ENCODE data around the gene PHF19. TPM values are rescaled to one million over a fixed set of nuclear protein-coding genes. Genes with fewer than 3 reads are reported as not detected.
A peak's percentile ranks its signal among the peaks of the same experiment; 100 is the strongest.

Gene PHF19
- polyA plus RNA-seq, 1 donor from 2014 or later, result 4.9 TPM

- Histone ChIP-seq H3K9me2 (ENCODE audit: insufficient read depth, low read length) (no peaks in the 10 kb centered on the region), H3K9ac (ENCODE audit: low read length) (no peak overlapping the region), H3K27ac (ENCODE audit: low read length) (no peak overlapping the region), H4K20me1 (ENCODE audit: insufficient read depth) (no peaks in the 10 kb centered on the region), H3F3A (ENCODE audit: insufficient read depth, low read length, poor library complexity, severe bottlenecking) (no peaks in the 10 kb centered on the region), H3K27me3 (ENCODE audit: insufficient read depth, low read depth, low read length) (no peaks in the 10 kb centered on the region), H3K9me3 (ENCODE audit: low read length) (no peaks in the 10 kb centered on the region), H3K79me2 (replicated peaks; ENCODE audit: insufficient read depth, low read length) (no peaks in the 10 kb centered on the region), H3K4me2 (ENCODE audit: low read length) (no peak overlapping the region), H3K4me3 (ENCODE audit: low read length) (peak overlapping the region; percentile 61), H2AFZ (ENCODE audit: low read depth, low read length) (no peak overlapping the region), H3K36me3 (ENCODE audit: insufficient read depth, low read length) (no peaks in the 10 kb centered on the region)
- no peak for TF ChIP-seq CTCF (IDR thresholded peaks at IDR 0.05; ENCODE audit: poor library complexity, severe bottlenecking)
- TF ChIP-seq TAF1 (IDR thresholded peaks at IDR 0.05; ENCODE audit: low read depth), result no peak
- no peak for TF ChIP-seq REST (IDR thresholded peaks at IDR 0.05; ENCODE audit: borderline replicate concordance)
- no peak for TF ChIP-seq EZH2 (IDR thresholded peaks at IDR 0.05; ENCODE audit: borderline replicate concordance, insufficient read depth, low read length, poor library complexity, severe bottlenecking)
- TF ChIP-seq MXI1 (conservative IDR thresholded peaks at IDR 0.05; ENCODE audit: poor library complexity, severe bottlenecking), result no peak
- no peak for TF ChIP-seq EP300 (conservative IDR thresholded peaks at IDR 0.05; ENCODE audit: poor library complexity, severe bottlenecking)
- TF ChIP-seq POLR2AphosphoS5 (IDR thresholded peaks at IDR 0.05), result no peak
- TF ChIP-seq RAD21 (conservative IDR thresholded peaks at IDR 0.05), result no peak
- no peak for TF ChIP-seq SMC3 (conservative IDR thresholded peaks at IDR 0.05; ENCODE audit: poor library complexity)
Observed at GRCh38 chr9:120867676-120868338, 9.2 kb downstream of the PHF19 start.

GRCh38 chr9:120866651-120867050 lies 10.3 kb downstream of the PHF19 start:
- Histone ChIP-seq H2AFZ (ENCODE audit: low read depth, low read length) (no peak overlapping the region), H3F3A (ENCODE audit: insufficient read depth, low read length, poor library complexity, severe bottlenecking) (no peaks in the 10 kb centered on the region), H3K4me2 (ENCODE audit: low read length) (no peak overlapping the region), H3K36me3 (ENCODE audit: insufficient read depth, low read length) (no peaks in the 10 kb centered on the region), H3K4me3 (ENCODE audit: low read length) (no peak overlapping the region), H3K9me3 (ENCODE audit: low read length) (no peaks in the 10 kb centered on the region), H3K9me2 (ENCODE audit: insufficient read depth, low read length) (no peaks in the 10 kb centered on the region), H3K27ac (ENCODE audit: low read length) (no peak overlapping the region), H3K9ac (ENCODE audit: low read length) (no peak overlapping the region), H3K27me3 (ENCODE audit: insufficient read depth, low read depth, low read length) (no peaks in the 10 kb centered on the region), H4K20me1 (ENCODE audit: insufficient read depth) (no peaks in the 10 kb centered on the region), H3K79me2 (replicated peaks; ENCODE audit: insufficient read depth, low read length) (no peaks in the 10 kb centered on the region)
- TF ChIP-seq EZH2 (IDR thresholded peaks at IDR 0.05; ENCODE audit: borderline replicate concordance, insufficient read depth, low read length, poor library complexity, severe bottlenecking) (no peak), CTCF (IDR thresholded peaks at IDR 0.05; ENCODE audit: poor library complexity, severe bottlenecking) (no peak), TAF1 (IDR thresholded peaks at IDR 0.05; ENCODE audit: low read depth) (no peak), RAD21 (conservative IDR thresholded peaks at IDR 0.05) (no peak), EP300 (conservative IDR thresholded peaks at IDR 0.05; ENCODE audit: poor library complexity, severe bottlenecking) (no peak), MXI1 (conservative IDR thresholded peaks at IDR 0.05; ENCODE audit: poor library complexity, severe bottlenecking) (no peak), SMC3 (conservative IDR thresholded peaks at IDR 0.05; ENCODE audit: poor library complexity) (no peak), POLR2AphosphoS5 (IDR thresholded peaks at IDR 0.05) (no peak), REST (IDR thresholded peaks at IDR 0.05; ENCODE audit: borderline replicate concordance) (no peak)

All from neural cell (in vitro differentiated cells).